HCT116 (cell line): ENCODE results near the gene GEN1. TPM values are rescaled to one million over a fixed set of nuclear protein-coding genes. Genes with fewer than 3 reads are reported as not detected.

Experiments used
- ATAC-seq: fragments of 200-7000 bp; cut with Tn5 transposase; 2 replicates; pipeline ENCODE4 v1.9.1; 2020; ENCODE audit warnings: mild to moderate bottlenecking, moderate library complexity
- BruUV-seq: library from RNA; stranded (reverse); fragments of 400-500 nt; replicated peaks from 2 replicates; lab custom pipeline; 2021; lab: Mats Ljungman, UMichigan
- CTCF ChIA-PET: fragments of 300-600 bp; sonication (Branson Sonifier 250); formaldehyde crosslinking; loops from one replicate; lab custom pipeline; 2021; ENCODE audit warnings: antibody characterized with exemption; lab: Charles Lee
- POLR2A ChIA-PET: fragments of 300-600, 350-600 bp; sonication (Branson Sonifier 250); formaldehyde crosslinking; loops from one replicate; lab custom pipeline; 2021; ENCODE audit warnings: antibody characterized with exemption; lab: Charles Lee
- RAD21 ChIA-PET, 2 experiments: fragments of 300-600 bp; sonication (Branson Sonifier 250); formaldehyde crosslinking; loops; one replicate each; lab custom pipeline; 2023; ENCODE audit warnings: low total read pairs in 2 of 2; ENCODE audit not compliant: uncharacterized antibody in 2 of 2, unreplicated experiment in 2 of 2, low non-redundant PET in 1 of 2; lab: Charles Lee
- DNase-seq: peaks from one replicate; pipeline ENCODE4 v3.0.0-alpha.2; 2010; ENCODE audit warnings: low read depth, low spot score
- H2AFZ ChIP-seq: fragments of 200-600 bp; shearing (Covaris generic), sonication (generic); 2 replicates; pipeline ENCODE4 v1.6.1; 2017; ENCODE audit warnings: low read depth, mixed run types, mixed read lengths, antibody characterized with exemption, low read length; ENCODE audit not compliant: poor library complexity, severe bottlenecking
- H3K27ac ChIP-seq: 2 replicates; pipeline ENCODE4 v1.5.1; 2012; ENCODE audit warnings: low read depth, low read length
- H3K27me3 ChIP-seq: fragments of 200-600 bp; sonication (generic); 2 replicates; pipeline ENCODE4 v1.6.1; 2016; ENCODE audit warnings: mixed run types, low read length, mixed read lengths; ENCODE audit not compliant: insufficient read depth
- H3K36me3 ChIP-seq, 2 experiments: fragments of 200-500 bp in 1 of 2; fragments of 200-600 bp in 1 of 2; sonication (Bioruptor generic) in 1 of 2; sonication (generic) in 1 of 2; 2 replicates each; pipeline versions ENCODE4 v1.5.1 to v1.6.1; 2014 to 2016; ENCODE audit warnings: low read length in 2 of 2, inconsistent platforms in 1 of 2, mixed read lengths in 1 of 2, mixed run types in 1 of 2; ENCODE audit not compliant: insufficient read depth in 2 of 2, control insufficient read depth in 1 of 2
- H3K4me1 ChIP-seq, 2 experiments: fragments of 200-600 bp in 1 of 2; sonication (generic) in 1 of 2; 2 replicates each; pipeline versions ENCODE4 v1.5.1 to v1.6.1; 2012 to 2017; ENCODE audit warnings: low read length in 2 of 2, inconsistent platforms in 1 of 2, mild to moderate bottlenecking in 1 of 2, mixed read lengths in 1 of 2, mixed run types in 1 of 2, moderate library complexity in 1 of 2; ENCODE audit not compliant: insufficient read depth in 2 of 2, control insufficient read depth in 1 of 2
- H3K4me2 ChIP-seq: fragments of 200-600 bp; sonication (generic); 2 replicates; pipeline ENCODE4 v1.6.1; 2017; ENCODE audit warnings: mixed run types, low read length, mixed read lengths
- H3K4me3 ChIP-seq, 2 experiments: fragments of 200-600 bp in 1 of 2; sonication (generic) in 1 of 2; replicated peaks in 1 of 2; 2 replicates each; pipeline ENCODE4 v1.5.1; 2011 to 2016; ENCODE audit warnings: low read length in 2 of 2, control low read depth in 1 of 2, low read depth in 1 of 2, mild to moderate bottlenecking in 1 of 2, mixed read lengths in 1 of 2, mixed run types in 1 of 2
- H3K79me2 ChIP-seq: fragments of 200-600 bp; sonication (generic); 2 replicates; pipeline ENCODE4 v1.6.1; 2017; ENCODE audit warnings: mild to moderate bottlenecking, mixed run types, low read length, moderate library complexity, mixed read lengths; ENCODE audit not compliant: insufficient read depth
- H3K9ac ChIP-seq: fragments of 200-600 bp; sonication (generic); 2 replicates; pipeline ENCODE4 v1.6.1; 2016; ENCODE audit warnings: low read length, mixed read lengths
- H3K9me2 ChIP-seq: fragments of 200-600 bp; sonication (generic), shearing (Covaris generic); 2 replicates; pipeline ENCODE4 v1.6.1; 2017; ENCODE audit warnings: mixed run types, mild to moderate bottlenecking, moderate library complexity; ENCODE audit not compliant: insufficient read depth
- H3K9me3 ChIP-seq, 2 experiments: fragments of 200-500 bp in 1 of 2; fragments of 200-600 bp in 1 of 2; sonication (Bioruptor generic) in 1 of 2; sonication (generic) in 1 of 2; 2 replicates each; pipeline ENCODE4 v1.6.1; 2014 to 2017; ENCODE audit warnings: low read length in 2 of 2, mixed read lengths in 2 of 2, inconsistent platforms in 1 of 2, low read depth in 1 of 2, mild to moderate bottlenecking in 1 of 2, mixed run types in 1 of 2, moderate library complexity in 1 of 2; ENCODE audit not compliant: control insufficient read depth in 1 of 2, insufficient read depth in 1 of 2
- H4K20me1 ChIP-seq: fragments of 200-600 bp; sonication (generic), shearing (Covaris generic); 2 replicates; pipeline ENCODE4 v1.6.1; 2017; ENCODE audit warnings: mixed run types, mild to moderate bottlenecking, moderate library complexity; ENCODE audit not compliant: insufficient read depth
- ATF3 ChIP-seq: IDR thresholded peaks from 2 replicates; pipeline ENCODE4 v1.6.1; 2012
- CBX3 ChIP-seq: IDR thresholded peaks from 2 replicates; pipeline ENCODE4 v1.6.1; 2012; ENCODE audit warnings: low read depth
- CEBPB ChIP-seq: IDR thresholded peaks from 2 replicates; pipeline ENCODE4 v1.6.1; 2012; ENCODE audit warnings: low read depth
- EGR1 ChIP-seq: IDR thresholded peaks from 2 replicates; pipeline ENCODE4 v1.6.1; 2012; ENCODE audit warnings: low read depth
- ELF1 ChIP-seq: IDR thresholded peaks from 2 replicates; pipeline ENCODE4 v1.6.1; 2012; ENCODE audit warnings: low read depth, borderline replicate concordance
- EZH2 ChIP-seq: fragments of 200-600 bp; sonication (generic); IDR thresholded peaks from 2 replicates; pipeline ENCODE4 v1.6.1; 2017; ENCODE audit warnings: antibody characterized with exemption, mixed run types
- EZH2phosphoT487 ChIP-seq: fragments of 200-600 bp; IDR thresholded peaks from 2 replicates; pipeline ENCODE4 v1.6.1; 2018; ENCODE audit warnings: antibody characterized with exemption, borderline replicate concordance
- FOSL1 ChIP-seq: IDR thresholded peaks from 2 replicates; pipeline ENCODE4 v1.6.1; 2012; ENCODE audit warnings: low read depth
- JUND ChIP-seq: IDR thresholded peaks from 2 replicates; pipeline ENCODE4 v1.6.1; 2012
- MAX ChIP-seq: IDR thresholded peaks from 2 replicates; pipeline ENCODE4 v1.6.1; 2012
- POLR2AphosphoS5 ChIP-seq: IDR thresholded peaks from 2 replicates; pipeline ENCODE4 v1.6.1; 2011; ENCODE audit warnings: mild to moderate bottlenecking, low read depth, low read length, moderate library complexity
- RAD21 ChIP-seq: IDR thresholded peaks from 2 replicates; pipeline ENCODE4 v1.6.1; 2012; ENCODE audit warnings: low read depth, mild to moderate bottlenecking
- SP1 ChIP-seq: IDR thresholded peaks from 2 replicates; pipeline ENCODE4 v1.6.1; 2012; ENCODE audit warnings: low read depth
- SRF ChIP-seq: IDR thresholded peaks from 2 replicates; pipeline ENCODE4 v1.6.1; 2012; ENCODE audit warnings: low read depth
- YY1 ChIP-seq: IDR thresholded peaks from 2 replicates; pipeline ENCODE4 v1.6.1; 2011; ENCODE audit warnings: low read length, low read depth, moderate library complexity, mild to moderate bottlenecking; ENCODE audit not compliant: insufficient replicate concordance; ENCODE audit errors: extremely low read depth
- ZBTB33 ChIP-seq: IDR thresholded peaks from 2 replicates; pipeline ENCODE4 v1.6.1; 2011; ENCODE audit warnings: mild to moderate bottlenecking, low read length, moderate library complexity; ENCODE audit not compliant: insufficient replicate concordance; ENCODE audit errors: extremely low read depth
- ZFX ChIP-seq: fragments of 450-650 bp; IDR thresholded peaks from 2 replicates; pipeline ENCODE4 v1.6.1; 2017
- ZNF274 ChIP-seq: fragments of 200-500 bp; sonication (Bioruptor generic); IDR thresholded peaks from 2 replicates; pipeline ENCODE4 v1.6.1; 2014; ENCODE audit warnings: mild to moderate bottlenecking, low read depth, low read length, inconsistent platforms
- intact Hi-C: fragments of 100-400 bp; cut with micrococcal nuclease; formaldehyde crosslinking; loops from 2 replicates; pipeline ENCODE4 v1.10.0; 2022
- total RNA-seq: library from RNA; stranded (reverse); gene quantifications from one replicate; pipeline ENCODE4 v1.2.1, GENCODE V29; 2021; ENCODE audit not compliant: unreplicated experiment

The GEN1 gene
- total RNA-seq, 1 experiment from 2014 or later: 19.7 TPM

- H3K9me2 ChIP-seq: no peaks in the 10 kb centered on the region
- peaks cover 0 to 5% of the 10 kb centered on the region in 2 experiments; a peak in 1 of 4 replicates for H3K4me1 ChIP-seq
- H3K9ac ChIP-seq: no peak overlapping the region
- H3K27ac ChIP-seq: no peak overlapping the region
- ChIA-PET CTCF (no interaction called here), POLR2A (no interaction called here), RAD21 (interaction anchor here in 1 of 2 experiments (0.6 kb wide), 1 partner anchor 504 kb away, joined by 8 read pairs; no protein-coding TSS in a partner anchor)
- no TSS peak for BruUV-seq
- H3K4me3 ChIP-seq: no peak overlapping the region
- H3K79me2 ChIP-seq: no peaks in the 10 kb centered on the region
- no peak for TF ChIP-seq YY1
- TF ChIP-seq EGR1: no peak
- TF ChIP-seq ATF3: no peak
- TF ChIP-seq SP1: no peak
- no peak for TF ChIP-seq MAX
- TF ChIP-seq EZH2: no peak
- TF ChIP-seq JUND: no peak
- no peak for TF ChIP-seq ZFX
- no peak for TF ChIP-seq POLR2AphosphoS5
- TF ChIP-seq CBX3: no peak
- no peak for TF ChIP-seq CEBPB
- no peak for TF ChIP-seq FOSL1
- no peak for TF ChIP-seq ELF1
- TF ChIP-seq ZNF274: no peak
- TF ChIP-seq EZH2phosphoT487: no peak
- no peak for TF ChIP-seq RAD21
- no peak for TF ChIP-seq SRF
- TF ChIP-seq ZBTB33: no peak
- TF ChIP-seq, all 23 proteins: peak for 0
- no peak for DNase-seq
- intact Hi-C loops: no loop called here
- no peak overlapping the region for H2AFZ ChIP-seq
- no peaks in the 10 kb centered on the region for H3K36me3 ChIP-seq
- no peak overlapping the region for H3K4me2 ChIP-seq
- no peaks in the 10 kb centered on the region for H3K9me3 ChIP-seq
- H3K27me3 ChIP-seq: no peaks in the 10 kb centered on the region
- no peak for ATAC-seq
- H4K20me1 ChIP-seq: no peaks in the 10 kb centered on the region
Observed at GRCh38 chr2:17813742-17814473, 60.0 kb downstream of the GEN1 start.
